GM19023 (cell line): ENCODE measurements around the gene GOLGA7B.

Experiments used
- ATAC-seq: cut with Tn5 transposase; IDR thresholded peaks from one replicate; pipeline ENCODE4 v1.9.1; 2021; ENCODE audit warnings: mild to moderate bottlenecking, moderate library complexity; ENCODE audit not compliant: unreplicated experiment

The GOLGA7B gene

GRCh38 chr10:97915346-97916131 is 65.9 kb downstream of the GOLGA7B start:
- no peak for ATAC-seq

- ATAC-seq, result no peak
Observed at GRCh38 chr10:97916586-97916985, 66.9 kb downstream of the GOLGA7B start.

GRCh38 chr10:97919012-97919411 is 69.4 kb downstream of the GOLGA7B start:
- ATAC-seq, result no peak

GRCh38 chr10:97920865-97921264 is 71.2 kb downstream of the GOLGA7B start:
- no peak for ATAC-seq
